Measurements from ENCODE around the gene RNF152.
A peak's percentile ranks its signal among the peaks of the same experiment; 100 is the strongest.

Gene RNF152, protein sequence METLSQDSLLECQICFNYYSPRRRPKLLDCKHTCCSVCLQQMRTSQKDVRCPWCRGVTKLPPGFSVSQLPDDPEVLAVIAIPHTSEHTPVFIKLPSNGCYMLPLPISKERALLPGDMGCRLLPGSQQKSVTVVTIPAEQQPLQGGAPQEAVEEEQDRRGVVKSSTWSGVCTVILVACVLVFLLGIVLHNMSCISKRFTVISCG

GRCh38 chr18:61892683-61893308 is at the start of gene RNF152:
TSS of gene RNF152 (minus strand) at chr18:61893007. CDS start at chr18:61816463, 76,544 bp downstream.
- peak in 14 of 56 donors; percentile 3 to 54 (median 26) for DNase-seq

- no peak for DNase-seq
Measured at GRCh38 chr18:61941948-61942471, 49.2 kb upstream of the RNF152 start.

GRCh38 chr18:61939046-61939674 is 46.4 kb upstream of the RNF152 start:
- DNase-seq = no peak

GRCh38 chr18:61935362-61935761 is 42.6 kb upstream of the RNF152 start:
- DNase-seq = no peak

- no peak for DNase-seq
Measured at GRCh38 chr18:61931654-61932379, 39.0 kb upstream of the RNF152 start.

DNA sequence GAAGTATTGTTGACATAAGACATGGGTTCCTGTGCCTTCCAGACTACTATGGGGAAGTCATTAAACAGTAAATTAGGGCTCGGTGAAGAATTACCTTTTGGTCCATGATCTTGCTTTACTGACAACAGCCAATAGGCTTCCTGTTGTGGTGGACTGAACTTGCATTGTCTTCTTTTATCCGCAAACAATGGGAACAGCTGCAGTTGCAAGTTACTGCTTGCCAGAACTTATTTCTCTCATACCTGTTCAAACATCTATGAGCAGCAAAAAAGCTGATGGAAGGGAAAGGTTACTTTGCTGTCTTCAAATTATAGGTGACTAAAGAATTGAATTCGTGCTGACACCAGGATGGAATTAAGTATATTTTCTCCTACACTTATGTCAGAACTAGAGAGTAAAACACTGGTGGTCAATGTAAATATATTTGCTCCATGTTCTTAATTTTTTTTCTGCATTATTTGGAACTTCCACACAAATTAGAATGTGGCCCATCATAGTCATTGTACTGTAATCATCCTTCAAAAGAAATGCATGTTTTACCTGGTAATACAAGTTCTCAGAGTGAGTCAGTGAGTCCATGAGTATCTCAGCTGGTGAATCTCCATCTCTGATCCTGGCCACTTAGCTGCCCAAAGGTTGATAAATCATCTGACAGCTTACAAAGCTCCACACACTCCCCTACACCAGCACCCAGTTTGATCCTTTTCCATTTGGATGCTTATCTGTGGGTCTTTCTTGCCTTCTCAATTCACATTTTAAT is 37.3 kb upstream of the RNF152 start:
- no peak for DNase-seq

GRCh38 chr18:61926532-61926931 is 33.7 kb upstream of the RNF152 start:
- no peak for DNase-seq

- no peak for DNase-seq
Measured at GRCh38 chr18:61924550-61924949, 31.7 kb upstream of the RNF152 start.

DNA sequence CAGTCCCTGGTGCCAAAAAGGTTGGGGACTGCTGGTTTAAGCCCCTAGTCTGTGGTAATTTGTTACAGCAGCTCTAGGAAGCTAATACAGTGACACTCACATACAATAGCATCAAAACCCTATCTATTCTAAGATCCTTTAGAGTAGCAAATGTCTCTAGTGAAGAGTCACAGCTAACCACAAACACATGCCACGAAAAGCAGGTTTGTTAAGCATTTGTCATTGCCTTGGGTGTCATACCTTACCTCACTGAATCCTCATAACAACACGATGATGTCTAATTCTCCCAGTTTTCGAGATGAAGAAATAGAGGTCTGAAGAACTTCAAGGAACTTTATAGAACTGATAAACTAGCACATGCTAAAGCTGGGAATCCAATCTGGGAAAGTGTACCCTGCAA is 29.6 kb upstream of the RNF152 start:
- no peak for DNase-seq

DNA sequence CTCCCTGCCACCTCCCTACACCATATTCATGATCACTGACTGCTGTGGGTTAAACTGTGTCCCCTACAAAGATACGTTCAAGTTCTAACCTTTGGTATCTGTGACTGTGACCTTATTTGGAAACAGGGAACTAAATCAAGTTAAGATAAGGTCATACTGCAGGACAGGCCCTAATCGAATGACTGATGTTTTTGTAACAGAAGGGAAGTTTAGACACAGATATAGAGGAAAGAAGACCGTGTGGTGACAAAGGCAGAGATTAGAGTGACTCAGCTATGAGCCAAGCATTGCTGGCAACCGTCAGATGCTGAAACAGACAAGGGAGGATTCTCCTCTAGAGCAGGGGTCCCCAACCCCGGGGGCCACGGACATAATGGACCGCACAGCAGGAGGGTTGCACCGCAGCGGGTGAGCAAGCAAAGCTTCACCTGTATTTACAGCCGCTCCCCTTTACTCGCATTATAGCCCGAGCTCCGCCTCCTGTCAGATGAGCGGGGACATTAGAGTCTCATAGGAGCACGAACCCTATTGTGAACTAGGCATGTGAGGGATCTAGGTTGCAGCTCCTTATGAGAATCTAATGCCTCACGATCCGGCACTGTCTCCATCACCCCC is 28.9 kb upstream of the RNF152 start:
- no peak for DNase-seq

DNA sequence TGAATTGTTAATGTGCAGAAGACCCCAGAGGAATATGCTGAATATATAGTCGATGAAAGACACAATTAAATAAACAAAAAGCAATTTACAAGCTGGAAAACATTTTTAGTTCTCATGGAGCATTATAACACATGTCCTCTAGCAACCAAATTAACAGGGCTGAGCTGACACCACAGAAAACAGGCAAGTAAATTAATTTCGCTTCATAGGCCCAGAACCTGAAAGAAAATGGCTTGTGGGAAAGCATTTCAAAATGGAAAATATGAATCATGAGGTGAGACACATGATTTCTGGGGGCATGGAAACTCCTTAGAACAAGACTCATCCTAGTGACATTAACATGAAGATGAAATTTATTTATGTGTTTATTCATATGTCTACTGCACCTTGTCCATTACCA is 25.0 kb upstream of the RNF152 start:
- DNase-seq = no peak

GRCh38 chr18:61912476-61912875 is 19.7 kb upstream of the RNF152 start:
- DNase-seq = no peak

GRCh38 chr18:61910101-61910500 is 17.3 kb upstream of the RNF152 start:
- no peak for DNase-seq

DNA sequence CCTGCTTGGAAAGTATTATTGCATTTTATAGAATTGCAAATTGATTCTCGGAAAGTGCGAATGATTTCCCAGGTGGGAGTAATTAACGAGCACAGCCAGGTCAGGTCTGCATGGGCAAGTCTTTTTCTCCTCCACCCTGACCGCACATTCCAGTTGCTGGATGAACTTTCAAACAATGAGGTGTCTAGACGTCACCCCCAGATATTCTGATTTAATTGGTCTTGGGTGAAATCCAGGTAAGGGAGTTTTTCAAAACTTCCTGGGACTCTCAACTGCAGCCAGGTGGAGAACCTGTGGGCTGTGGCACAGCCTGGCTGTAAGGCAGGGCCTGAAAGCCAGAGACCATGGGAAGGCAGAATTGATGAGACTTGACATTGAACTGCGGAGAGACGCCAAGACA is 15.9 kb upstream of the RNF152 start:
- no peak for DNase-seq

DNA sequence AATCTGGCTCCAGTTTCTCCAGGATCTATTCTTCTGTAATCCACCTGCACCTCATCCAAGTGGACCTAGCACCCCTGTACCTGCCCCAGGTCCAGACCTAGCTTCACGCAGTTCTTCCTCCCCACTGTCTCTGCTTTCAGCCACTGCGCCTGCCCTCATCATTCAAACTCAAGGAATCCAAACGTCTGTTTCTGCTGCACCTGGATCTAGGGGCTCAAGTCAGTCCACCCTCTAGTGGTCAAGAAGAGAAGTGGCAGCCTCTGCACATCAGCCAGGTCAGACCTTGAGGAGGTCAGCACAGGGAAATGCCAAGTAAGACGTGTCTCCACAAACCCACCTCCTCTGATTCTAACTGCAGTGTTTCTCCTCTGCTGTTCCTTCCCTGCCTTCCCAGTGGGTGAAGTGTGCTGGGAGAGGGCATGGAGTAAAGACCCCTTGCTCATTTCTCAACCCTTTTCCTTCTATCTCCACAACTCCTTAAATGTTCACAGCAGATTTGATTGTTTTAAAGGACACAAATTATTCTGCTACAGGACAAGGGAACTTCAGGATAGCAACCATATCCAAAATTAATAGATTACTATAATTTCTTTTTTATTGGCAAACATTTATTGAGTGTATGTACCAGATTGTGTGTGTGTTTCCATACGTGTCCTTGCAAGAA is 8.6 kb upstream of the RNF152 start:
- peak in 3 of 56 donors; percentile 2 to 12 (median 5) for DNase-seq

GRCh38 chr18:61900504-61901281 is 7.9 kb upstream of the RNF152 start:
- no peak for DNase-seq

GRCh38 chr18:61898640-61899101 is 5.9 kb upstream of the RNF152 start:
- DNase-seq = no peak

GRCh38 chr18:61896757-61897156 is 4.0 kb upstream of the RNF152 start:
- peak in 1 of 56 donors; percentile 3 for DNase-seq

GRCh38 chr18:61896118-61896517 is 3.3 kb upstream of the RNF152 start:
- no peak for DNase-seq

Measured in amygdala (tissue), 56 donors.